ENCODE measurements around the gene MAMDC4. TPM values are rescaled to one million over a fixed set of nuclear protein-coding genes. Genes with fewer than 3 reads are reported as not detected.
"Not testable (repeated sequence)": the region's sequence is repeated elsewhere in the genome, so short reads cannot be mapped to it uniquely, and the experiment has no call there.

The MAMDC4 gene
- total RNA-seq, 2 experiments from 2014 or later = 12.5 to 13.6 TPM

GRCh38 chr9:136828474-136829140 lies 23.5 kb upstream of the MAMDC4 start:
- DNase-seq = no peak
- H3K4me1 Mint-ChIP-seq = no peaks in the 10 kb centered on the region
- H3K4me3 Mint-ChIP-seq = no peak overlapping the region
- POLR2A ChIA-PET = interaction anchor here (1.6 kb wide), 1 partner anchor 14 kb away, joined by 4 read pairs; the partner anchor contains the start of gene AJM1
- no peak overlapping the region for H3K27ac Mint-ChIP-seq
- H3K27me3 Mint-ChIP-seq = no peaks in the 10 kb centered on the region
- no peaks in the 10 kb centered on the region for H3K9me3 Mint-ChIP-seq
- H3K36me3 Mint-ChIP-seq (ENCODE audit: low read depth) = peaks cover 32% of the 10 kb centered on the region
- CTCF ChIA-PET = interaction anchor here (1.0 to 1.9 kb wide), 2 partner anchors 14 to 50 kb away, joined by 3 to 7 read pairs; partner anchors contain the start of gene AJM1

- no peak overlapping the region for H3K27ac Mint-ChIP-seq
- H3K4me3 Mint-ChIP-seq = no peak overlapping the region
- DNase-seq = no peak
- H3K4me1 Mint-ChIP-seq = no peaks in the 10 kb centered on the region
- no peaks in the 10 kb centered on the region for H3K27me3 Mint-ChIP-seq
- H3K36me3 Mint-ChIP-seq (ENCODE audit: low read depth) = peaks cover 29% of the 10 kb centered on the region
- POLR2A ChIA-PET = interaction anchor here (1.6 kb wide), 1 partner anchor 13 kb away, joined by 4 read pairs; the partner anchor contains the start of gene AJM1
- CTCF ChIA-PET = interaction anchor here (1.9 kb wide), 1 partner anchor 13 kb away, joined by 7 read pairs; the partner anchor contains the start of gene AJM1
- H3K9me3 Mint-ChIP-seq = no peaks in the 10 kb centered on the region
These were observed 22.7 kb upstream of the MAMDC4 start for GRCh38 chr9:136829412-136829811.

GRCh38 chr9:136829981-136830885 lies 21.9 kb upstream of the MAMDC4 start:
- Mint-ChIP-seq H3K36me3 (ENCODE audit: low read depth) (peaks cover 23% of the 10 kb centered on the region), H3K4me3 (no peak overlapping the region), H3K27me3 (no peaks in the 10 kb centered on the region), H3K9me3 (no peaks in the 10 kb centered on the region), H3K27ac (no peak overlapping the region), H3K4me1 (no peaks in the 10 kb centered on the region)
- DNase-seq = no peak
- CTCF ChIA-PET = interaction anchor here (1.9 kb wide), 1 partner anchor 12 kb away, joined by 7 read pairs; the partner anchor contains the start of gene AJM1
- POLR2A ChIA-PET = interaction anchor here (1.6 to 1.7 kb wide), 2 partner anchors 8 to 12 kb away, joined by 3 to 4 read pairs; partner anchors contain the start of gene AJM1

- ChIA-PET CTCF (interaction anchor here (1.2 kb wide), 1 partner anchor 11 kb away, joined by 5 read pairs; the partner anchor contains the start of gene AJM1), POLR2A (interaction anchor here (1.7 kb wide), 1 partner anchor 9 kb away, joined by 3 read pairs; no protein-coding TSS in a partner anchor)
- no peaks in the 10 kb centered on the region for H3K4me1 Mint-ChIP-seq
These were observed 21.0 kb upstream of the MAMDC4 start for GRCh38 chr9:136831002-136831719.

GRCh38 chr9:136831720-136832104 lies 20.4 kb upstream of the MAMDC4 start:
- Mint-ChIP-seq H3K27ac (no peak overlapping the region), H3K36me3 (ENCODE audit: low read depth) (peaks cover 17% of the 10 kb centered on the region), H3K27me3 (no peaks in the 10 kb centered on the region), H3K9me3 (no peaks in the 10 kb centered on the region), H3K4me3 (no peak overlapping the region), H3K4me1 (no peaks in the 10 kb centered on the region)
- ChIA-PET CTCF (interaction anchor here (1.2 kb wide), 1 partner anchor 11 kb away, joined by 5 read pairs; the partner anchor contains the start of gene AJM1), POLR2A (interaction anchor here (1.7 kb wide), 1 partner anchor 9 kb away, joined by 3 read pairs; no protein-coding TSS in a partner anchor)
- no peak for DNase-seq

More at GRCh38 chr9:136831002-136831719, 21.0 kb upstream of the MAMDC4 start:
- Mint-ChIP-seq H3K27ac (no peak overlapping the region), H3K27me3 (no peaks in the 10 kb centered on the region), H3K9me3 (no peaks in the 10 kb centered on the region), H3K36me3 (ENCODE audit: low read depth) (peaks cover 17% of the 10 kb centered on the region), H3K4me3 (no peak overlapping the region)
- no peak for DNase-seq

- H3K9me3 Mint-ChIP-seq = no peaks in the 10 kb centered on the region
- POLR2A ChIA-PET = no interaction called here
These were observed 19.6 kb upstream of the MAMDC4 start for GRCh38 chr9:136832581-136832980.

GRCh38 chr9:136833381-136834048 lies 18.6 kb upstream of the MAMDC4 start:
- CTCF ChIA-PET, H3K4me1 Mint-ChIP-seq, H3K9me3 Mint-ChIP-seq, H3K4me3 Mint-ChIP-seq, H3K27ac Mint-ChIP-seq, DNase-seq, H3K27me3 Mint-ChIP-seq, POLR2A ChIA-PET: not testable (repeated sequence)
- H3K36me3 Mint-ChIP-seq (ENCODE audit: low read depth) = peaks cover 17% of the 10 kb centered on the region

More at GRCh38 chr9:136832581-136832980, 19.6 kb upstream of the MAMDC4 start:
- no peak overlapping the region for H3K4me3 Mint-ChIP-seq
- no peak for DNase-seq
- CTCF ChIA-PET = no interaction called here
- H3K36me3 Mint-ChIP-seq (ENCODE audit: low read depth) = peaks cover 17% of the 10 kb centered on the region
- H3K4me1 Mint-ChIP-seq = no peaks in the 10 kb centered on the region
- H3K27ac Mint-ChIP-seq = no peak overlapping the region
- H3K27me3 Mint-ChIP-seq = no peaks in the 10 kb centered on the region

GRCh38 chr9:136835162-136835931 lies 16.8 kb upstream of the MAMDC4 start:
- no peak for DNase-seq
- Mint-ChIP-seq H3K9me3 (no peaks in the 10 kb centered on the region), H3K4me1 (peaks cover 3% of the 10 kb centered on the region), H3K4me3 (no peak overlapping the region), H3K27ac (no peak overlapping the region), H3K27me3 (no peaks in the 10 kb centered on the region), H3K36me3 (ENCODE audit: low read depth) (peaks cover 15% of the 10 kb centered on the region)
- ChIA-PET CTCF (interaction anchor here (0.6 to 0.7 kb wide), 6 partner anchors 12 to 194 kb away, joined by 3 to 4 read pairs (median 3); partner anchors contain the start of gene LCN8), POLR2A (interaction anchor here (0.6 to 1.0 kb wide), 4 partner anchors 12 to 341 kb away, joined by 3 to 4 read pairs (median 3); no protein-coding TSS in a partner anchor)

GRCh38 chr9:136835932-136836904 lies 15.9 kb upstream of the MAMDC4 start:
- no peak overlapping the region for H3K27ac Mint-ChIP-seq
- CTCF ChIA-PET = no interaction called here
- no peak overlapping the region for H3K4me3 Mint-ChIP-seq
- H3K4me1 Mint-ChIP-seq = peaks cover 3% of the 10 kb centered on the region
- POLR2A ChIA-PET = interaction anchor here (1.0 kb wide), 1 partner anchor 341 kb away, joined by 3 read pairs; no protein-coding TSS in a partner anchor
- no peaks in the 10 kb centered on the region for H3K9me3 Mint-ChIP-seq
- no peaks in the 10 kb centered on the region for H3K27me3 Mint-ChIP-seq
- no peak for DNase-seq
- H3K36me3 Mint-ChIP-seq (ENCODE audit: low read depth) = peaks cover 11% of the 10 kb centered on the region

- H3K27ac Mint-ChIP-seq = no peak overlapping the region
- H3K4me1 Mint-ChIP-seq = peaks cover 7% of the 10 kb centered on the region
- no peaks in the 10 kb centered on the region for H3K9me3 Mint-ChIP-seq
- ChIA-PET CTCF (no interaction called here), POLR2A (no interaction called here)
- no peak overlapping the region for H3K4me3 Mint-ChIP-seq
- no peaks in the 10 kb centered on the region for H3K27me3 Mint-ChIP-seq
- peaks cover 9% of the 10 kb centered on the region for H3K36me3 Mint-ChIP-seq (ENCODE audit: low read depth)
- DNase-seq = no peak
These were observed 14.8 kb upstream of the MAMDC4 start for GRCh38 chr9:136837146-136837855.
